Measurements from ENCODE around the gene RGS7.
"Not testable (repeated sequence)": the region's sequence is repeated elsewhere in the genome, so short reads cannot be mapped to it uniquely, and the experiment has no call there.

The RGS7 gene

DNA sequence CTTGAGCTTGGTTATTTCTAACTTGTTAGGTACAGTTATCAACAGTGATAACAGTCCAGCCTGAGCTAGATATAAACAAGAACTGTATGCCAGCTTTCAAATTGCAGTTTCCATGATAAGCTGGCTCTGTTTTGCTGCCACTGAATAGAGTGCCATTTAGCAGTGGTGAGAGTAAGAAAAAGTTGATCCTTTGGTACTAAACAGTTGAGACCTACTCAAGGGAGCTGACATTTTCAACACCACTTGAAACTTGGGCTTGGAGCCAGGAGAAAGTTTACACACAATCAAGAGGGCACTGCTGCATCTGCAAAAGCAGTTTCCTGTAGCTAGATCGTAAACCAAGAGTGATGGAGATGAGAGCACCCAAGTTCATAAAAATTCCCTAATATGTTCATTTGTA is 131.3 kb downstream of the RGS7 start:
- H3K27me3 ChIP-seq (ENCODE audit: insufficient read depth, low read length) = no peaks in the 10 kb centered on the region

DNA sequence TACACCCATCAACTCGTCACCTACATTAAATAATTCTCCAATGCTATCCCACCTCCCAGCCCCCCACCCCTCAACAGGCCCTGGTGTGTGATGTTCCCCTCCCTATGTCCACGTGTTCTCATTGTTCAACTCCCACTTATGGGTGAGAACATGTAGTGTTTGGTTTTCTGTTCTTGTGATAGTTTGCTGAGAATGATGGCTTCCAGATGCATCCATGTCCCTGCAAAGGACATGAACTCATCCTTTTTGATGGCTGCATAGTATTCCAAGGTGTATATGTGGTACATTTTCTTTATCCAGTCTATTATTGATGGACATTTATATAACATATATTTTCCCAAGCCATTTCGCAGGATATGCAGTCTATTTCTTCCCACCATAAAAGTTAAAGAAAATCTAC is 132.8 kb downstream of the RGS7 start:
- H3K4me1 ChIP-seq (ENCODE audit: insufficient read depth, low read length) = peaks cover 11% of the 10 kb centered on the region; the same call in 1 of the 2 replicates
- H3K9ac ChIP-seq (ENCODE audit: low read depth, low read length); H3K27me3 ChIP-seq (ENCODE audit: insufficient read depth, low read length); H3K36me3 ChIP-seq (ENCODE audit: insufficient read depth, low read depth, low read length); H3K4me3 ChIP-seq (ENCODE audit: low read length); H3K9me3 ChIP-seq (ENCODE audit: insufficient read depth, low read depth, low read length); H3K27ac ChIP-seq (ENCODE audit: low read length): not testable (repeated sequence)

More for the DNA sequence above, 131.3 kb downstream of the RGS7 start:
- H3K36me3 ChIP-seq (ENCODE audit: insufficient read depth, low read depth, low read length) = no peaks in the 10 kb centered on the region
- H3K9me3 ChIP-seq (ENCODE audit: insufficient read depth, low read depth, low read length) = no peaks in the 10 kb centered on the region
- no peak overlapping the region for H3K4me3 ChIP-seq (ENCODE audit: low read length)
- no peak overlapping the region for H3K27ac ChIP-seq (ENCODE audit: low read length)
- no peak overlapping the region for H3K9ac ChIP-seq (ENCODE audit: low read depth, low read length)
- peaks cover 7% of the 10 kb centered on the region; the same call in 1 of the 2 replicates for H3K4me1 ChIP-seq (ENCODE audit: insufficient read depth, low read length)

DNA sequence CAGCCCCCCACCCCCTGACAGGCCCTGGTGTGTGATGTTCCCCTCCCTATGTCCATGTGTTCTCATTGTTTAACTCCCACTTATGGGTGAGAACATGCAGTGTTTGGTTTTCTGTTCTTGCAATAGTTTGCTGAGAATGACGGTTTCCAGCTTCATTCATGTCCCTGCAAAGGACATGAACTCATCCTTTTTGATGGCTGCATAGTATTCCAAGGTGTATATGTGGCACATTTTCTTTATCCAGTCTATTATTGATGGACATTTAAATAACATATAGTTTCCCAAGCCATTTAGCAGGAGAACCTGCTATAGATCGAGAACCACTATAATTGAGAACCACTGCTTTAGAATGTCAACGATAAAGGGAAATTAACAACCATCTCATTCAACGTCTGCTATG is 134.2 kb downstream of the RGS7 start:
- H3K9me3 ChIP-seq (ENCODE audit: insufficient read depth, low read depth, low read length); H3K27ac ChIP-seq (ENCODE audit: low read length); H3K9ac ChIP-seq (ENCODE audit: low read depth, low read length); H3K36me3 ChIP-seq (ENCODE audit: insufficient read depth, low read depth, low read length); H3K4me3 ChIP-seq (ENCODE audit: low read length); H3K27me3 ChIP-seq (ENCODE audit: insufficient read depth, low read length): not testable (repeated sequence)
- peaks cover 11% of the 10 kb centered on the region; the same call in 1 of the 2 replicates for H3K4me1 ChIP-seq (ENCODE audit: insufficient read depth, low read length)

DNA sequence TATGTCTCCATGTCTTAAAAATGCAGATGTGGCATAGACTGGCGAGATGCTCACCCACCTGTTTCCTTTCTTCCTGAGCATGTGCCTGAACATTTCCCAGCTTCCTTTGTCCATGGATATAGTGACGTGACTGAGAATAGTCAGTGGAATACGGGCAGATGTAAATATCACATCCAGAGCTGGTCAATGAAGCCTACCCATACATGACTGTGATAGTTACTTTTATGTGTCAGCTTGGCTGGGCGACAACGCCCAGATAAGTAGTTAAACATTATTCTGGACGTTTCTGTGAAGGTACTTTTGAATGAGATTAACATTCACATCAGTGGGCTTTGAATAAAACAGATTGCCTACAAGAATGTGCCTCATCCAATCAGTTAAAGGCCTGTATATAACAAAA is 135.7 kb downstream of the RGS7 start:
- H3K36me3 ChIP-seq (ENCODE audit: insufficient read depth, low read depth, low read length) = no peaks in the 10 kb centered on the region
- no peak overlapping the region for H3K9ac ChIP-seq (ENCODE audit: low read depth, low read length)
- H3K27me3 ChIP-seq (ENCODE audit: insufficient read depth, low read length) = no peaks in the 10 kb centered on the region
- H3K9me3 ChIP-seq (ENCODE audit: insufficient read depth, low read depth, low read length) = no peaks in the 10 kb centered on the region
- no peak overlapping the region for H3K27ac ChIP-seq (ENCODE audit: low read length)
- peaks cover 6% of the 10 kb centered on the region; the same call in 1 of the 2 replicates for H3K4me1 ChIP-seq (ENCODE audit: insufficient read depth, low read length)
- H3K4me3 ChIP-seq (ENCODE audit: low read length) = no peak overlapping the region

DNA sequence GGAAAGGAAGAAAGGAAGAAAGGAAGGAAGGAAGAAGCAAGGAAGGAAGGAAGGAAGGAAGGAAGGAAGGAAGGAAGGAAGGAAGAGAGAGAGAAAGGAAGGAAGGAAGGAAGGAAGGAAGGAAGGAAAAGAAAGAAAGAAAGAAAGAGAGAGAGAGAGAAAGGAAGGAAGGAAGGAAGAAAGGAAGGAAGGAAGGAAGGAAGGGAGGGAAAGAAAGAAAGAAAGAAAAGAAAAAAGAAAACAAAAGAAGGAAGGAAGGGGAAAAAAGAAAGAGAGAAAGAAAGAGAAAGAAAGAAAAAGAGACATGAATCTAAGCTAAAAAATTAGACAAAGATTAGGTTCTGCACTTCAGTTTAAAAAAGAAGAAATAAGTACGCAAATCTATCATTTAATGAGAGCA is 136.1 kb downstream of the RGS7 start:
- H3K27me3 ChIP-seq (ENCODE audit: insufficient read depth, low read length); H3K9ac ChIP-seq (ENCODE audit: low read depth, low read length); H3K4me3 ChIP-seq (ENCODE audit: low read length); H3K9me3 ChIP-seq (ENCODE audit: insufficient read depth, low read depth, low read length); H3K36me3 ChIP-seq (ENCODE audit: insufficient read depth, low read depth, low read length); H3K27ac ChIP-seq (ENCODE audit: low read length); H3K4me1 ChIP-seq (ENCODE audit: insufficient read depth, low read length): not testable (repeated sequence)

DNA sequence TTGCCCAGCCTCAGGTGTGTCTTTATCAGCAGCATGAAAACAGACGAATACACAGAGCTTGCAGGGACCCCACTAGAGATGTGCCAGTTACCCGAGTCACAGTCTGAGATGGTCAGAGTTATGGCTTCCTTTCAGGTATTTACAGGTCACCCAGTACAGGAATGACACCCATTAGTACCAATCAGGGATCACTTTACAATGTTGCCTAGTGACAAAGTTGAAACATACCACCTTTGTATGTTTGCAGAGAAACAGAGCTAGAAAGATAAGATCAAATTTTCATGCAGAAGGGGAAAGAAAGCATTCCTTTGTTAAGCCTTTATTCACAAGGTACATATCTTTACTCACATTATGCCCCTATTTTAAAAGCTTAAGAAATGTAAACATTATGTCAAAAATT is 137.6 kb downstream of the RGS7 start:
- no peak overlapping the region for H3K27ac ChIP-seq (ENCODE audit: low read length)
- H3K27me3 ChIP-seq (ENCODE audit: insufficient read depth, low read length) = no peaks in the 10 kb centered on the region
- H3K9me3 ChIP-seq (ENCODE audit: insufficient read depth, low read depth, low read length) = no peaks in the 10 kb centered on the region
- H3K36me3 ChIP-seq (ENCODE audit: insufficient read depth, low read depth, low read length) = no peaks in the 10 kb centered on the region
- peaks cover 4% of the 10 kb centered on the region; the same call in 1 of the 2 replicates for H3K4me1 ChIP-seq (ENCODE audit: insufficient read depth, low read length)
- no peak overlapping the region for H3K9ac ChIP-seq (ENCODE audit: low read depth, low read length)
- no peak overlapping the region for H3K4me3 ChIP-seq (ENCODE audit: low read length)

DNA sequence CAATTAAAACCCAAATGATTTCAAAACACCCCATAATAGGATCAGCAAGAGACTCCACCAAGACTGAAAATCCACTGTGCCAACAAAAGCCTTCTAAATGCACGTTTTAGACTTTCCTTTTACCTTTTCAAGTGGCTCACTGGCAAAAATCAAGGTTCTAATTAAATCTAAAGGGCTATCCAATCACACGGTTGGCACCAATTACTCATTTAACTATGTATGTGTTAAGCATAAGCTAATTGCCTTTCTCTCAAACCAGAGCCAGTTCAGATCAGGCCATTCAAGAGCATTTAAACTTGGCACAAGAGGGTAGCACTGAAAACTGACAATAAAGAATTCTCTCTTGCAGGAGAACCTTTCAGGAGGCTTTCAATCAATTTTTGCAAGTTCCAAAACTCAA is 139.5 kb downstream of the RGS7 start:
- no peak overlapping the region for H3K4me3 ChIP-seq (ENCODE audit: low read length)
- H3K27ac ChIP-seq (ENCODE audit: low read length) = no peak overlapping the region
- no peak overlapping the region for H3K9ac ChIP-seq (ENCODE audit: low read depth, low read length)
- no peaks in the 10 kb centered on the region for H3K27me3 ChIP-seq (ENCODE audit: insufficient read depth, low read length)
- H3K36me3 ChIP-seq (ENCODE audit: insufficient read depth, low read depth, low read length) = no peaks in the 10 kb centered on the region
- H3K9me3 ChIP-seq (ENCODE audit: insufficient read depth, low read depth, low read length) = no peaks in the 10 kb centered on the region
- peaks cover 4% of the 10 kb centered on the region; the same call in 1 of the 2 replicates for H3K4me1 ChIP-seq (ENCODE audit: insufficient read depth, low read length)

DNA sequence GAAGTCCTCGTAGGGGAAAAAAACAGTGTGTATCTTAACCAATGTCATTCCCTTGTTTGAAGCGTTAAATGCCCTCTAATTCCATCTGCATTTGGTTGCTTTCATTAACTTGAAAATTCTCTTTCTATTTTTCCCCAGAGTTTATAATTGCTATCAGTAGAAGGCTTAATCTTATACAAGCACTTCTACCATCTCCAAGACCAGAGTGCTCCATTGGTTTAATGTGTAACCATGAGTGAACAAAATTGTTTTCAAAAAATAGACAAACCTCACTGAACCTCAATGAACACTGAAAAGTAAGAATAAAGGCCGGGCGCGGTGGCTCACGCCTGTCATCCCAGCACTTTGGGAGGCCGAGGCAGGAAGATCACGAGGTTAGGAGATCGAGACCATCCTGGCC is 141.3 kb downstream of the RGS7 start:
- Histone ChIP-seq H3K9me3 (ENCODE audit: insufficient read depth, low read depth, low read length) (no peaks in the 10 kb centered on the region), H3K4me1 (ENCODE audit: insufficient read depth, low read length) (peaks cover 4% of the 10 kb centered on the region; the same call in 1 of the 2 replicates), H3K9ac (ENCODE audit: low read depth, low read length) (no peak overlapping the region), H3K27ac (ENCODE audit: low read length) (no peak overlapping the region), H3K36me3 (ENCODE audit: insufficient read depth, low read depth, low read length) (no peaks in the 10 kb centered on the region), H3K4me3 (ENCODE audit: low read length) (no peak overlapping the region), H3K27me3 (ENCODE audit: insufficient read depth, low read length) (no peaks in the 10 kb centered on the region)

DNA sequence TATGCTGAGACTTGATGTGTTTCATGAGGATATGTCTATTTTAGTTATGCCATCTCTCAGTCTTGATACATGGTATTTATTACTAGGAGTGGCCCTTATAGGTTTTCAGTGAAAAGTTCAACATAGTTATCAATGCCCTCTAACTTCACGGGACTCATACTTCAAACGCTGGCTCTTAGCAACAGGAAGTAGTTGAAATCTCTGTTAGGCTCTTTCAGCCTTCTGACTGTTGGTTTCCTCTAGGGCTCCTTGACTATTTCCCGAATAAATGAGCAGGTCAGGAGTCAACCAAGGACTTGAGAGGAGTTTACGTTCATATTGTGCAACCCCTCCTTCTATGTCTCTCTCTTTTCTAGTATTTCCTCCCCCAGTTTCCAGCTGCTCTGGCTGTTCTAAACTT is 141.8 kb downstream of the RGS7 start:
- no peaks in the 10 kb centered on the region for H3K9me3 ChIP-seq (ENCODE audit: insufficient read depth, low read depth, low read length)
- H3K36me3 ChIP-seq (ENCODE audit: insufficient read depth, low read depth, low read length) = no peaks in the 10 kb centered on the region
- H3K4me3 ChIP-seq (ENCODE audit: low read length) = no peak overlapping the region
- H3K4me1 ChIP-seq (ENCODE audit: insufficient read depth, low read length) = peaks cover 4% of the 10 kb centered on the region; the same call in 1 of the 2 replicates
- no peak overlapping the region for H3K9ac ChIP-seq (ENCODE audit: low read depth, low read length)
- no peaks in the 10 kb centered on the region for H3K27me3 ChIP-seq (ENCODE audit: insufficient read depth, low read length)
- no peak overlapping the region for H3K27ac ChIP-seq (ENCODE audit: low read length)

DNA sequence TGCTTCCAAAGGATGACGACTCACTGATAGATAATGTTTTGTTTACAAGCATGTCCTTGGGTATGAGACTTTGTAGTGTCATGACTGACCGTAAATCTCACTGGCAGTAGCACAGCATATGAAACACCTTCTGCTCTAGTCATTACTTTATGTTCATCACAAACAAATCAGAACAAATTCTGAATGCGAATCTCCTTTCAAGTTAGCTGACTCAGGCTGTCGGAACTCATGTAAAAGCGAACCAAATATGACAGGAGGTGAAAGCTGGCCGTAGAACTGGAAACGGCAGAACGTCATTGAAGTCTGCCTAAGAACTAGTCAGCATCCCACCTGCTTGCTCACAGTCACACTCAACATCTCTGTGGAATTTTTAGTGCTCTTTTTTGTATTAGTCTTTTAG is 143.9 kb downstream of the RGS7 start:
- Histone ChIP-seq H3K27ac (ENCODE audit: low read length) (no peak overlapping the region), H3K9ac (ENCODE audit: low read depth, low read length) (no peak overlapping the region)

DNA sequence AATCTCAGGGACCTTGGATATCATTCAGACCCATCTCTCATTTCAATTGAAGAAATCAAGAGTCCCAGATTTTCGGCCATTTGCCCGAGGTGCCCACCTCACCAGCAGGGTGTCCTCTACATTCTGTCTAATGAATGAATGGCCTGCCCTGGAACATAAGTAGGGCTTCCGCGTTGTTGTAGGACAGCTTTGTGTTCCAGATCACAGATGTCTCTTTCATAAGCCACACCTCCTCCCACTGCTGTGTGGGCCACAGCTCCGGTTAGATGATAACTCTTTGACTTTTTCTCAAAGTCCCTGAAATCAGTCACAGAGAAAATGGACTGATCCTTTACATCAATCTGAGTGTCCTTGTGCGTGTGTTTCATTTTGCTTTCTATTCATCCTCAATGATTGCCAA is 144.4 kb downstream of the RGS7 start:
- Histone ChIP-seq H3K9me3 (ENCODE audit: insufficient read depth, low read depth, low read length) (no peaks in the 10 kb centered on the region), H3K27ac (ENCODE audit: low read length) (no peak overlapping the region), H3K36me3 (ENCODE audit: insufficient read depth, low read depth, low read length) (no peaks in the 10 kb centered on the region), H3K4me3 (ENCODE audit: low read length) (no peak overlapping the region), H3K4me1 (ENCODE audit: insufficient read depth, low read length) (0 out of 2 replicates have a peak, but pooled peaks cover 3% of the 10 kb centered on the region), H3K27me3 (ENCODE audit: insufficient read depth, low read length) (no peaks in the 10 kb centered on the region), H3K9ac (ENCODE audit: low read depth, low read length) (no peak overlapping the region)

More for the DNA sequence above, 143.9 kb downstream of the RGS7 start:
- H3K9me3 ChIP-seq (ENCODE audit: insufficient read depth, low read depth, low read length) = no peaks in the 10 kb centered on the region
- H3K4me1 ChIP-seq (ENCODE audit: insufficient read depth, low read length) = 0 out of 2 replicates have a peak, but pooled peaks cover 3% of the 10 kb centered on the region
- H3K27me3 ChIP-seq (ENCODE audit: insufficient read depth, low read length) = no peaks in the 10 kb centered on the region
- no peaks in the 10 kb centered on the region for H3K36me3 ChIP-seq (ENCODE audit: insufficient read depth, low read depth, low read length)
- H3K4me3 ChIP-seq (ENCODE audit: low read length) = no peak overlapping the region

DNA sequence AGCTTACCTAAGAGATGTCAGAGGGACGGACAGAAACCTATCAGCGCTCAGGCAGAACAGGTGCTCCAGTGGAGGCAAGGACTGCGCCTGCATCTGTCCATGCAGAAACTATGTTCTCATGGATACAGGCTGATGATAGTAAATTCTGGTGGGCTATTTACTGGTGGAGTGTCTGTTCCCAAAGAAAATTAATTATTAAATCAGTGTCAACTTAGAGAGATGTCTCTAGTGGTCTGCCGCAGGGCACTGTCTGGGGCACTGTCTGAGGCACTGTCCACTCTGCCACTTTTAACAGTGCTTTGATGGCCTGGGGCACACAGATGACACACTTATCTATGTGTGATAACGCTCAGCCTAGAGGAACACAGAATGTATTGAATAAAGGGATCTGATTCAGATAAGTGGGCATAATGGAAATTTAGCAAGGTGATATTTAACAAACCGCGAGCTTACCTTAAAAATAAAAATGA is 148.1 kb downstream of the RGS7 start:
- H3K9me3 ChIP-seq (ENCODE audit: insufficient read depth, low read depth, low read length) = no peaks in the 10 kb centered on the region
- H3K9ac ChIP-seq (ENCODE audit: low read depth, low read length) = no peak overlapping the region
- H3K36me3 ChIP-seq (ENCODE audit: insufficient read depth, low read depth, low read length) = no peaks in the 10 kb centered on the region
- no peak overlapping the region for H3K4me3 ChIP-seq (ENCODE audit: low read length)
- H3K27me3 ChIP-seq (ENCODE audit: insufficient read depth, low read length) = no peaks in the 10 kb centered on the region
- H3K4me1 ChIP-seq (ENCODE audit: insufficient read depth, low read length) = 0 out of 2 replicates have a peak, but pooled peaks cover 3% of the 10 kb centered on the region
- H3K27ac ChIP-seq (ENCODE audit: low read length) = no peak overlapping the region
